ENCODE data around the gene MSH5.

DNA sequence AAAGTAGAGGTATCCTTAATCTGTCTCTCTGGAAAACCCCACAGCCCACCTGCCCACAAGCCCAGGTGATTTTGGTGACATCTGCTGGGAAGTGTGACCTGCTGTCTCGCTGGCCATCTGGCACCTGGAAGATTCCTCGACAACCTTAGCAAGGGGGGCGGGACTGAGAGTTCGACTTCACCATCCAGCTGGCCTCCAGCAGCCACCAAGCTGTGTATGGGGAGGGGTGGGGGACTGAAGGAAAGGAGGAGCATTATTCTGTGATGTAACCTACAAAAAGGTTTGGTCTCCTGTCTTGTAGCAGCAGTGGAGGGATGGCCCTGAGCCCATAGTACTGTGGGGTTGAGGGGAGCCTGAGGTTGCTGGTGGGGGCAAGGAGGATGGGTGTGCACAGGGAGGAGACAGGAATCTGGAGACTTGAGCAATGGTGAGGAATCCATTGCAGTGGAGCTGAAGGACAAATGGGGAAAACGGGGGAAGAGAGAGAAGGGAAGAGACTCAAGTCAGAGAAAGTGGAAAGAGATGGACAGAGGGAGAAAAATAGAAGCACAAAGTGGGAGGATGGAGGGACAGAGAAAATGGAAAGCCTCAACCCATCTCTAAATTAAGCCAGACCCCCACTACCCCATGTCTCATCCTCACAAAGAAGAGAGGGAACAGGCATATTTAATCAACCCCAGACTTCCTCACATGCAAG lies 29.1 kb upstream of the MSH5 start:
- TF ChIP-seq, protein P1, sequence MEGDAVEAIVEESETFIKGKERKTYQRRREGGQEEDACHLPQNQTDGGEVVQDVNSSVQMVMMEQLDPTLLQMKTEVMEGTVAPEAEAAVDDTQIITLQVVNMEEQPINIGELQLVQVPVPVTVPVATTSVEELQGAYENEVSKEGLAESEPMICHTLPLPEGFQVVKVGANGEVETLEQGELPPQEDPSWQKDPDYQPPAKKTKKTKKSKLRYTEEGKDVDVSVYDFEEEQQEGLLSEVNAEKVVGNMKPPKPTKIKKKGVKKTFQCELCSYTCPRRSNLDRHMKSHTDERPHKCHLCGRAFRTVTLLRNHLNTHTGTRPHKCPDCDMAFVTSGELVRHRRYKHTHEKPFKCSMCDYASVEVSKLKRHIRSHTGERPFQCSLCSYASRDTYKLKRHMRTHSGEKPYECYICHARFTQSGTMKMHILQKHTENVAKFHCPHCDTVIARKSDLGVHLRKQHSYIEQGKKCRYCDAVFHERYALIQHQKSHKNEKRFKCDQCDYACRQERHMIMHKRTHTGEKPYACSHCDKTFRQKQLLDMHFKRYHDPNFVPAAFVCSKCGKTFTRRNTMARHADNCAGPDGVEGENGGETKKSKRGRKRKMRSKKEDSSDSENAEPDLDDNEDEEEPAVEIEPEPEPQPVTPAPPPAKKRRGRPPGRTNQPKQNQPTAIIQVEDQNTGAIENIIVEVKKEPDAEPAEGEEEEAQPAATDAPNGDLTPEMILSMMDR (conservative IDR thresholded peaks at IDR 0.05; ENCODE audit: low read depth, low read length): no peak
- TF ChIP-seq EZH2phosphoT487 (IDR thresholded peaks at IDR 0.05; ENCODE audit: borderline replicate concordance, low read length): no peak
